ENCODE data around the gene PIANP. TPM values are rescaled to one million over a fixed set of nuclear protein-coding genes. Genes with fewer than 3 reads are reported as not detected.
"Not testable (repeated sequence)": the region's sequence is repeated elsewhere in the genome, so short reads cannot be mapped to it uniquely, and the experiment has no call there.

The PIANP gene
- total and polyA plus RNA-seq, 10 of the 15 experiments (the other 5 are each of a cell fraction or from before 2014, with no cell fraction given), result 0.08 to 0.12 (median 0.08) TPM; not detected in 7

DNA sequence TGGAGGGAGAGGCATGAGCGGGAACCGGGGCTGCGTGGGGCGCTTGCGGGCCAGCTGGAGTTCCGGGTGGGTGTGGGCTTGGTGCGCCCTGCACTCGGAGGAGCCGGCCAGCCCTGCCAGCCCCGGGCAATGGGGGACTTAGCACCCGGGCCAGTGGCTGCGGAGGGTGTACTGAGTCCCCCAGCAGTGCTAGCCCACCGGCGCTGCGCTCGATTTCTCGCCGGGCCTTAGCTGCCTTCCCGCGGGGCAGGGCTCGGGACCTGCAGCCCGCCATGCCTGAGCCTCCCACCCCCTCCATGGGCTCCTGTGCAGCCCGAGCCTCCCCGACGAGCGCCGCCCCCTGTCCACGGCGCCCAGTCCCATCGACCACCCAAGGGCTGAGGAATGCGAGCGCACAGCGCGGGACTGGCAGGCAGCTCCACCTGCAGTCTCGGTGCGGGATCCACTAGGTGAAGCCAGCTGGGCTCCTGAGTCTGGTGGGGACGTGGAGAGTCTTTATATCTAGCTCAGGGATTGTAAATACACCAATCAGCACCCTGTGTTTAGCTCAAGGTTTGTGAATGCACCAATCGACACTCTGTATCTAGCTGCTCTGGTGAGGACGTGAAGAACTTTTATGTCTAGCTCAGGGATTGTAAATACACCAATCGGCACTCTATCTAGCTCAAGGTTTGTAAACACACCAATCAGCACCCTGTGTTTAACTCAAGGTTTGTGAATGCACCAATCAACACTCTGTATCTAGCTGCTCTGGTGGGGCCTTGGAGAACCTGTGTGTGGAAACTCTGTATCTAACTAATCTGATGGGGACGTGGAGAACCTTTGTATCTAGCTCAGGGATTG, 15.6 kb upstream of the PIANP start:
- CTCF ChIA-PET; H3K4me1 ChIP-seq (ENCODE audit: control insufficient read depth, insufficient read depth, low read length); H3K27me3 ChIP-seq (replicated peaks in 1 of 2; ENCODE audit: control insufficient read depth in 2 of 2, insufficient read depth in 2 of 2, low read length in 1 of 2); H3K9me3 ChIP-seq (replicated peaks; ENCODE audit: control insufficient read depth, insufficient read depth, low read length); H3K27ac ChIP-seq (ENCODE audit: control insufficient read depth, insufficient read depth); H3K79me2 ChIP-seq (ENCODE audit: control insufficient read depth, insufficient read depth, low read length); H3K4me2 ChIP-seq (ENCODE audit: control insufficient read depth, insufficient read depth); ATAC-seq; H2AFZ ChIP-seq (ENCODE audit: control insufficient read depth, low read depth, low read length); intact Hi-C loops (cut with micrococcal nuclease; ENCODE audit: unreplicated experiment); H3K4me3 ChIP-seq; H4K20me1 ChIP-seq (ENCODE audit: control insufficient read depth, insufficient read depth); DNase-seq (ENCODE audit: low read depth, low spot score); POLR2A ChIA-PET; BruUV-seq (replicated peaks); FAIRE-seq; in situ Hi-C loops (cut with MboI); SMC1A ChIA-PET (ENCODE audit: uncharacterized antibody, unreplicated experiment); H3K9ac ChIP-seq (ENCODE audit: control insufficient read depth, insufficient read depth, low read length); H3K36me3 ChIP-seq (ENCODE audit: control insufficient read depth in 2 of 2, insufficient read depth in 2 of 2, low read length in 1 of 2): not testable (repeated sequence)
- RAD21 ChIA-PET (ENCODE audit: unreplicated experiment), result interaction anchor here (0.7 kb wide), 1 partner anchor 31 kb away, joined by 3 read pairs; no protein-coding TSS in a partner anchor
- 79% methylated on average over 19 of the region's 41 CpGs for WGBS (ENCODE audit: insufficient coverage, insufficient replicate concordance, low lambda C conversion rate, missing lambda C conversion rate)

DNA sequence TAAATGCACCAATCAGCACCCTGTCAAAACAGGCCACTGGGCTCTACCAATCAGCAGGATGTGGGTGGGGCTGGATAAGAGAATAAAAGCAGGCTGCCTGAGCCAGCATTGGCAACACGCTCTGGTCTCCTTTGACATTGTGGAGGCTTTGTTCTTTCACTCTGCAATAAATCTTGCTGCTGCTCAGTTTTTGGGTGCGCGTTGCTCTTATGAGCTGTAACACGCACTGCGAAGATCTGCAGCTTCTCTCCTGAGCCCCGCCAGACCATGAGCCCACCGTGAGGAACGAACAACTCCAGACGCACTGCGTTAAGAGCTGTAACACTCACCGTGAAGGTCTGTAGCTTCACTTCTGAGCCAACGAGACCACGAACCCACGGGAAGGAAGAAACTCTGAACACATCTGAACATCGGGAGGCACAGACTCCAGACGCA, 8.4 kb upstream of the PIANP start:
- Histone ChIP-seq H3K4me1 (ENCODE audit: control insufficient read depth, insufficient read depth, low read length) (no peaks in the 10 kb centered on the region), H3K79me2 (ENCODE audit: control insufficient read depth, insufficient read depth, low read length) (no peaks in the 10 kb centered on the region), H3K4me3 (no peak overlapping the region), H2AFZ (ENCODE audit: control insufficient read depth, low read depth, low read length) (no peak overlapping the region), H3K9ac (ENCODE audit: control insufficient read depth, insufficient read depth, low read length) (no peak overlapping the region), H4K20me1 (ENCODE audit: control insufficient read depth, insufficient read depth) (no peaks in the 10 kb centered on the region), H3K9me3 (replicated peaks; ENCODE audit: control insufficient read depth, insufficient read depth, low read length) (no peaks in the 10 kb centered on the region), H3K36me3 (ENCODE audit: control insufficient read depth in 2 of 2, insufficient read depth in 2 of 2, low read length in 1 of 2) (no peaks in the 10 kb centered on the region), H3K27me3 (replicated peaks in 1 of 2; ENCODE audit: control insufficient read depth in 2 of 2, insufficient read depth in 2 of 2, low read length in 1 of 2) (peaks cover 0 to 2% of the 10 kb centered on the region in 2 experiments; a peak in 1 of 4 replicates), H3K4me2 (ENCODE audit: control insufficient read depth, insufficient read depth) (no peak overlapping the region), H3K27ac (ENCODE audit: control insufficient read depth, insufficient read depth) (no peak overlapping the region)
- RAD21 ChIA-PET (ENCODE audit: unreplicated experiment), result no interaction called here
- ATAC-seq, result no peak
- CTCF ChIA-PET, result interaction anchor here (1.1 to 1.5 kb wide), 3 partner anchors 15 to 28 kb away, joined by 3 to 5 read pairs (median 3); partner anchors contain the start of gene COPS7A
- no peak for FAIRE-seq
- DNase-seq (ENCODE audit: low read depth, low spot score), result no peak
- BruUV-seq (replicated peaks), result no TSS peak
- POLR2A ChIA-PET, result interaction anchor here (0.6 kb wide), 1 partner anchor 46 kb away, joined by 4 read pairs; no protein-coding TSS in a partner anchor
- 75% methylated on average over 16 of the region's 16 CpGs for WGBS (ENCODE audit: insufficient coverage, insufficient replicate concordance, low lambda C conversion rate, missing lambda C conversion rate)
- SMC1A ChIA-PET (ENCODE audit: uncharacterized antibody, unreplicated experiment), result no interaction called here
- intact Hi-C loops (cut with micrococcal nuclease; ENCODE audit: unreplicated experiment), result no loop called here
- in situ Hi-C loops (cut with MboI), result no loop called here
- TF ChIP-seq NFYB (IDR thresholded peaks at IDR 0.05; ENCODE audit: insufficient read depth, low read depth, low read length), result peak; percentile 51; the same call in 1 of the 2 replicates
- no peak for TF ChIP-seq PML (IDR thresholded peaks at IDR 0.05; ENCODE audit: low read length)

DNA sequence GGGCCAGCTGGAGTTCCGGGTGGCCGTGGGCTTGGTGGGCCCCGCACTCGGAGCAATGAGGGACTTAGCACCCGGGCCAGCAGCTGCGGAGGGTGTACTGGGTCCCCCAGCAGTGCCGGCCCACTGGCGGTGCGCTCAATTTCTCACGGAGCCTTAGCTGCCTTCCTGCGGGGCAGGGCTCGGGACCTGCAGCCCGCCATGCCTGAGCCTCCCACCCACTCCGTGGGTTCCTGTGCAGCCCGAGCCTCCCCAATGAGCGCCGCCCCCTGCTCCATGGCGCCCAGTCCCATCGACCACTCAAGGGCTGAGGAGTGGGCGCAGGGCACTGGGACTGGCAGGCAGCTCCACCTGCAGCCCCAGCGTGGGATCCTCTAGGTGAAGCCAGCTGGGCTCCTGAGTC, 7.7 kb upstream of the PIANP start:
- intact Hi-C loops (cut with micrococcal nuclease; ENCODE audit: unreplicated experiment); H3K4me3 ChIP-seq; H3K27me3 ChIP-seq (replicated peaks in 1 of 2; ENCODE audit: control insufficient read depth in 2 of 2, insufficient read depth in 2 of 2, low read length in 1 of 2); H3K4me1 ChIP-seq (ENCODE audit: control insufficient read depth, insufficient read depth, low read length); H3K9me3 ChIP-seq (replicated peaks; ENCODE audit: control insufficient read depth, insufficient read depth, low read length); BruUV-seq (replicated peaks); H3K79me2 ChIP-seq (ENCODE audit: control insufficient read depth, insufficient read depth, low read length); ATAC-seq; RAD21 ChIA-PET (ENCODE audit: unreplicated experiment); SMC1A ChIA-PET (ENCODE audit: uncharacterized antibody, unreplicated experiment); H3K9ac ChIP-seq (ENCODE audit: control insufficient read depth, insufficient read depth, low read length); H3K4me2 ChIP-seq (ENCODE audit: control insufficient read depth, insufficient read depth); H3K27ac ChIP-seq (ENCODE audit: control insufficient read depth, insufficient read depth); FAIRE-seq; H3K36me3 ChIP-seq (ENCODE audit: control insufficient read depth in 2 of 2, insufficient read depth in 2 of 2, low read length in 1 of 2); H4K20me1 ChIP-seq (ENCODE audit: control insufficient read depth, insufficient read depth); H2AFZ ChIP-seq (ENCODE audit: control insufficient read depth, low read depth, low read length); in situ Hi-C loops (cut with MboI); DNase-seq (ENCODE audit: low read depth, low spot score): not testable (repeated sequence)
- ChIA-PET CTCF (interaction anchor here (1.1 to 1.5 kb wide), 3 partner anchors 15 to 27 kb away, joined by 3 to 5 read pairs (median 3); partner anchors contain the start of gene COPS7A), POLR2A (interaction anchor here (0.6 kb wide), 1 partner anchor 47 kb away, joined by 4 read pairs; no protein-coding TSS in a partner anchor)
- 79% methylated on average over 18 of the region's 21 CpGs for WGBS (ENCODE audit: insufficient coverage, insufficient replicate concordance, low lambda C conversion rate, missing lambda C conversion rate)
